Activated CD4-positive, alpha-beta T cell treated with anti-CD3 and anti-CD28 coated beads, Interleukin-2, amount 50 U/mL, for 48 hours (primary cell): Measurements from ENCODE around the gene TPM2.
A peak's percentile ranks its signal among the peaks of the same experiment; 100 is the strongest.

Source experiments
- DNase-seq, 2 experiments: peaks; one replicate each; pipeline ENCODE4 v3.0.0-alpha.2; 2020

The TPM2 gene

GRCh38 chr9:35691757-35692301 lies 2.1 kb upstream of the TPM2 start:
- DNase-seq, result no peak

DNA sequence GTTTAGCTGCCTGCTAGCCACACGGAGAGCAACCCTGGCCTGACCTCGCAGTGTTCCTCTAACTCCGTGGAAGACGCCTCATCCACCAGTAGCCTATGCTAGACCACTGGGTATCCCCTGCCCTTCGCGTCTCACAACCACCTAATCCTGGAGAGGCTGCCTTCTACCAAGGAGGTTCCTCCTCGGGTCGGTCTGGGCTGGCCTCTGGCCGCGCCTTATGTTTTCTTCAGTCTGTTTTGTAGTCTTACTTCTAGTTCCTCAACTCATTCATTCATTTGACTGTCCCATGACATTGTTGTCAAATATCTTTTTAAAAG lies 1.6 kb upstream of the TPM2 start:
- DNase-seq, result no peak

- peak; percentile 50 to 52 for DNase-seq
Measured at GRCh38 chr9:35690614-35691333, 1.0 kb upstream of the TPM2 start.

DNA sequence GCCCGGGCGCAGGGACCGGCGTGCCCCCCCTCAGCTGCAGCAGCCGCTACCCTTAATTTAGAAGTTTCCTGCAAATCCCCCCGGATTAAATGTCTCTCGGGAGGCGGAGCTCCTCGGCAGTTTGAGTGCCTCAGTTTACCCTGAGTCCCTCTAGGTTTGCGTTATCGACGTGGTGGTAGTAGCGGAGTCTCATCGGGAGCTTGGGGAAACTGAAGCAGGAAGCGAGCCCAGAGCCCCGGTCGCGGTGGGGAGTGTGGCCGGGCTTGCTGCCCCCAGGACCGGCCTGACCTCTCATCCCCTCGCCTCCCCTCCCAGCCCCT lies 529 bp upstream of the TPM2 start:
- no peak for DNase-seq

DNA sequence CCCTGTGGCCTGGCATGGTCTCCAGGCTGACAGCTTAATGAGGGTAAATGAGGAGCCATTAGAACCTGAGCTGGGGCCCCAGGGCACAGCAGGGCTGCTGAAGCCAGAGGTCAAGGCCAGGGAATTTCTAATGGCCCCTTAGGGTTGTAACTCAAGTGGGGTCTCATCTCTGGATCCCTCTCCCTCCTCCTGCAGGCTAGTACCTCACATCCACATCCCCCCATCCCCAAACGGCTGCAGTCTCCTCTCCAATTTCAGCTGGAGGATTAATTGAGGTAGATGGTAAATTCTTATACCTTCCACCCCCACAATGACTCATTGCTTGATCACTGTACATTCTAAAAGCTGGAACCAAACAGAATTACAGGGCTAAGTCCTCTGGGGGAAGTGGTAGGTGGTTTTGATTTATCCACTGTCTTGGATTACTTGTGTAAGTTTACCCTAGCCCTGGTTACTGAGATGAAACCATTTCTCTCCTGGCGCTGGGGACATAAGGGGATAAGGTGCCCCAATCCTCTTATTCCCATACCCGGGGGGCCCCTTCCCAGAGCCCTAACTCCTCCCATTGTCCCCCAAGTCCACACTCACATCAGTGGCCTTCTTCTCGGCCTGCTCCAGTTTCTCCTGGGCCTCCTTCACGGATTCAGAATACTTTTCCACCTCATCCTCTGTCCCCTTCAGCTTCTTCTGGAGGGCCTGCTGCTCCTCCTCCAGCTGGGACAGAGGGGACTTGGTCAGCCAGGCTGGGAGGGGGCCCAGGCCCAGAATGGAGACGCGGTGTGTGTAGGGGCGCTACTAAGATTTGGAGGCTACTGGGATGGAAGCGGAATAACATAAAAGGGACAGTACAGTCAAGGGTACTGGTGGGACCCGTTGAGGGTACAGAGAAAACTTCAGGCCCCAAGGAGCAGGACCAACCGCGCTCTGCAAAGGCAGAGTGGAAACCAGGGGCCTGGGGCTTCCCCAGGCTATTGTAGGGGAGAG lies 875 bp downstream of the TPM2 start:
- DNase-seq, result peak in 1 of 2 experiments; percentile 16

DNA sequence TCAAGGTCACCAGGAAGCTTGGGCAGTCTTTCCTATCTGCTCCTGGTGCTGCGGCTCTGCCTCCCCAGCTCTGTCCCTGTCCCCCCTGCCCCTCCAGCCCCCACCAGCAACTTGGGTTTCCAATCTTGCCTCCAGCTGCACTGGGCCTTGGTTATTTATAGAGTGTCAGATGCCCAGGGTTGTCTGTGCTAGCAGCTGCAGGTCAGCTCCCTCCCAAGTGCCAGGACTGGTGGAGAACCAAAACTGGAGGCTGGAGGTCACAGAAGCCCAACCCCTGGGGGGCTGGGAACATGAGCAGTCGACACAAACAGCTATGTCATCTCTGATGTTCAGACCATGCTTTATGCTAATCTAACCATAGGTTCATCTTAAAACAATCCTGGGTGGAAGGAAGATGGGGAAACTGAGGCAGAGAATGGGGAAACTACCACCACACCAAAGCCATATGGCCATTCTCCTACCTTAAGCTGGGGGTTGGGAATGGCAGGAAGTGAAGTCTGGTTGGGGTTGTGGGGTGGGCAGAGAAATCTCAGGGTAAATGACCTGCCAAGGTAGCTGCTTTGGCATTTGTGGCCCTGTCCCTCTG lies 1.7 kb downstream of the TPM2 start:
- DNase-seq, result no peak

- no peak for DNase-seq
Measured at GRCh38 chr9:35687306-35687705, 2.4 kb downstream of the TPM2 start.

DNA sequence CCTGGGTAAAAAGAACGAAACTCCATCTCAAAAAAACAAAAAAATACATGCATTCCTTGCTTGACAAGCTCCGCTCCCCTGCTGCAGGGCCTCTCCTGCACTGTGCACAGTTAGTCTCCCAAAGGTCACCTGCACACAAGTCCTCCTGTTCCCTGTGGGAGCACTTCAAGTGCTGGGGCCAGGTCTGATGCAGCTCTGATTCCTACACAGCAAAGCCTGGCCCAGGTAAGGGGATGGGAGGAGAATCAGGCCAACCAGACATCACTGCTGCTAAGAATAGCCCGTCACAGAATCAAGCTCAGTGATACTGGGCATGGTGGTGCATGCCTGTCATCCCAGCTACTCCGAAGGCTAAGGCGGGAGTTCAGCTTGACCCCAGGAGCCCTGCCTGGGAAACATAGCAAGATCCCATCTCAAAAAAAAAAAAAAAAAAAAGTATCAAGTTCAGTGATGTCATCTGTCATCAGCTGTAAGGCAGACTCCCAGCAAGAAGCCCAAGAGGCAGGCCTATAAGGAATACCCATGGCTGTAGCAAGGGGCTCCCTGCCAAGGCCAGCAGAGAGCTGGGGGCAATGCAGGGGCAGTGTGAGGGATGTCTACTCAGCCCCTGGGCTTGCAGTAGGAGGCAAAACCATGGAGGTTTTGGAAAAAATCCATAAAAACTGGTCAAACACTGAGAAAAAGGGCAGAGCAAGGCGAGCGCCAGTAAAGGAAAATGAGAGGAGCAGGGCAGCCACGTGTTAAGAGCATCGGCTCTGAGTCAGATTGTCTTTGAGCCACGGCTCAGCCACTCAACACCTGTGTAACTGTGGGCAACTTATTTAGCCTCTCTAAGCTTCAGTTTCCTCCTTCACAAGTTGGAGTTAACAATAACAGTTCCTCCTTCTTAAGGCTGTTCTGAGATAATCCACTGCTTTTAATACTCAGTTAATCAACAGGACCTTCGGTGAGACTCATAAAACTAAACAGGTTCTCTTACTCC lies 3.2 kb downstream of the TPM2 start:
- no peak for DNase-seq

GRCh38 chr9:35685506-35685905 lies 4.2 kb downstream of the TPM2 start:
- DNase-seq, result no peak

GRCh38 chr9:35684921-35685320 lies 4.8 kb downstream of the TPM2 start:
- DNase-seq, result no peak

- no peak for DNase-seq
Measured at GRCh38 chr9:35683323-35683722, 6.4 kb downstream of the TPM2 start.

DNA sequence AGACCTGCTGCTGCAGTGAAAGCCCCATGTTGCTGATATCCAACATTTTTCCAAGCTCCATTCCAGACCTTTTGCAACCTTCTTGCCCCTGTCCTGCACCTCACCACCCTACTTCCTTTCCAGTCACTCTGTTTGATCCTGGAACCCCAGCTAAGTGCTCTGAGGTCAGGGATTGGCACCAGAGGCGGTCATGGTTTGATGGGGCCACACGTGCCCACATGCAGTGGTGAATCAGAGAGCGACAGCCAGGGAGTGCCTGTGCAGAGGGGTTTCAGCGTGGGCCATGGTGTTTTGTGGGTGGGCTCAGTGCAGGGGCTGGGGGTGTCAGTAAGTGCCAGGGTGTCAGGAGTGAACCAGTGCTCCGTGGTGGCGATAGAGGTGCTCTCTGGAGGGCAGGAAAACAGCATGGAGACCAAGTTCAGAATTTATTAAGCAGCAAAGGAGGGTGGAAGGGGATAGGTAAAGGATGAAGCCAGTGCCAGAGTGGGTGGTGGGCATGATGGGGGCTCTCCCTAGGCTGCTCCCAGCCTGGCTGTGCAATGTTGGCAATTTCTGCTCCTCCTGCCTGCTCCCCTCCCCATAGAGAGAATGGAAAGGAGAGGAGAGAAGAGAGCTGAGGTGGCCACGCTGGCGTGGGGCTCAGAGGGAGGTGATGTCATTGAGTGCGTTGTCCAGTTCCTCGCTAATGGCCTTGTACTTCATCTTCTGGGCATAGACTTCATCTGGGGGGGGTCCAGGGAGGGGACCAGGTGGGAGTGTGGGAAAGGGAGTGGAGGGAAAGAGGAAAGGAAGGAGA lies 7.0 kb downstream of the TPM2 start:
- DNase-seq, result no peak

DNA sequence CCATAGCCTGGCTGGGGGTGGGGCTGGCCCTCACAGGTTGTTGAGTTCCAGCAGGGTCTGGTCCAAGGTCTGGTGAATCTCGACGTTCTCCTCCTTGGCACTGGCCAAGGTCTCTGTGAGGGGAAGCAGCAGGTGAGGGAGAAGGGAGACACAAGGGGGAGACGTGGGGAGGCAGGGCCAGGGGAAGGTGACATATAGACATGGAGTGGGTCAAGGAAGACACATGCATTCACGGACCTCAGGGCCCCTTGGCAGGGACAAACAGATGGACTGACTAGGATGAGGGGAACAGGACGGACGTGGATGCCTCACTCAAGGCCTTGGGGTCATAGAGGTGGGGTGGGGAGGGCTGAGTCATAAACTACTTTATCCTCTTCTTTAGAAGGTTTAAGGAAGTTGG lies 7.7 kb downstream of the TPM2 start:
- no peak for DNase-seq

DNA sequence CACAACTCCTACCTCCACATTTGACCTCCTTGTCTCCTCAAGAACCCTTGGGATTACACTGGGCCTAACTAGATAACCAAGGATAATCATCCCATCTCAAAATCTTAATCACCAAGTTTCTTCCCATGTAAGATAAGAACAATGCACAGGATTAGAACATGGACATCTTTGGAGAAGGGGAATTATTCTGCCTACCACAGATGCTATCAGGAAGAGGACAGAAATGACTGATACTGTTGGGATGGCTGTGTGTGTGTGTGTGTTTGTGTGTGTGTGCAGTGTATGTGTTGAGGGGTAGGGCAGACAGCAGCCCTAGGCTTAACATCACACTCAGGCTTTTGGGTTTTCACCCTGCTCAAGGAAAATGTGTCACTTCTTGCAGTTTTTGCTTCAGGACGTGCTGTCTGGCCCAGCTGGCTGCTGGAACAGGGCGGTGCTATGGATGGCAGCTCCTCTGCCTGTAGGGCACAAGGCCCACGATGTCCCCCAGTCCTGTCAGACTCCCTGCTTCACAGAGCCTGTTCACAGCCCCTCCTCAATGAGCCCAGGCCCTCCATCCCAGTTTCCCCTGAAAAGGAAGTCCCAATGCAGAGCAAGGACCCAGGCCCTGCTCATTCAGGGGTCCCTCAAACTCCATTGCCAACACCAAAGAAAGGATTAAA lies 8.3 kb downstream of the TPM2 start:
- no peak for DNase-seq

DNA sequence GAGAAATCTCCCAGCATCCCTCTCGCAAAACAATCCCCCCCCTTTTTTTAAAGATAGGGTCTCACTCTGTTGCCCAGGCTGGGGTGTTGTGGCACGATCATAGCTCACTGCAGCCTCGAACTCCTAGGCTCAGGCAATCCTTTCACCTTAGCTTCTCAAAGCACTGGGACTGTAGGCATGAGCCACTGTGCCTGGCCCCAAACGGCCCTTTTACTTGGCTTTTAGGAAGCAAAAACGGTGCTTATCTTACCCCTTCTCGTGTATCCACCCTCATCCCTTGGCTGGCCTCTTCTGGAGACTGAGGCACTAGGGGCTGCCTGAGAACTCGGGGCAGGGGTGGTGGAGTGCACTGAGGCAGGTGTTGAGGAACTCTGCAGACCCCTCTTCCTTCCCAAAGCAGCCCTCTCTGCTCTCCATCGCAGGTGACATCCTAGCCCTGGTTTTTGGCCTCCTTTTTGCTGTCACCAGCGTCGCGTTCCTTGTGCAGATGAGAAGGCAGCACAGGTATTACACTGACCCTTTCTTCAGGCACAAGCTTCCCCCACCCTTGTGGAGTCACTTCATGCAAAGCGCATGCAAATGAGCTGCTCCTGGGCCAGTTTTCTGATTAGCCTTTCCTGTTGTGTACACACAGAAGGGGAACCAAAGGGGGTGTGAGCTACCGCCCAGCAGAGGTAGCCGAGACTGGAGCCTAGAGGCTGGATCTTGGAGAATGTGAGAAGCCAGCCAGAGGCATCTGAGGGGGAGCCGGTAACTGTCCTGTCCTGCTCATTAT lies 9.2 kb downstream of the TPM2 start:
- DNase-seq, result no peak

GRCh38 chr9:35679766-35680330 lies 9.9 kb downstream of the TPM2 start:
- DNase-seq, result no peak

GRCh38 chr9:35679091-35679490 lies 10.6 kb downstream of the TPM2 start:
- no peak for DNase-seq

- DNase-seq, result peak; percentile 37 to 53
Measured at GRCh38 chr9:35675732-35676392, 13.9 kb downstream of the TPM2 start.

- no peak for DNase-seq
Measured at GRCh38 chr9:35675204-35675603, 14.5 kb downstream of the TPM2 start.
